WTC11 (cell line): Measurements from ENCODE around the gene SBNO2.

ENCODE experiments used
- ATF2 ChIP-seq: sonication (generic); formaldehyde crosslinking; IDR thresholded peaks from 2 replicates; pipeline ENCODE4 v1.8.1; 2022; ENCODE audit warnings: low read depth, missing genetic modification reagents, borderline replicate concordance
- ATF3 ChIP-seq: sonication (generic); formaldehyde crosslinking; conservative IDR thresholded peaks from 2 replicates; pipeline ENCODE4 v1.8.1; 2022; ENCODE audit warnings: mild to moderate bottlenecking, missing genetic modification reagents
- CTCF ChIP-seq: fragments of 200-600 bp; IDR thresholded peaks from 2 replicates; pipeline ENCODE4 v1.8.0; 2022; ENCODE audit warnings: antibody characterized with exemption
- E2F1 ChIP-seq: sonication (generic); formaldehyde crosslinking; IDR thresholded peaks from 2 replicates; pipeline ENCODE4 v1.8.0; 2022; ENCODE audit warnings: mild to moderate bottlenecking, missing genetic modification reagents
- ETV6 ChIP-seq: sonication (generic); formaldehyde crosslinking; IDR thresholded peaks from 2 replicates; pipeline ENCODE4 v1.8.1; 2022; ENCODE audit warnings: mild to moderate bottlenecking, missing genetic modification reagents
- FOXP4 ChIP-seq: sonication (generic); formaldehyde crosslinking; IDR thresholded peaks from 2 replicates; pipeline ENCODE4 v1.8.0; 2022; ENCODE audit warnings: mild to moderate bottlenecking, missing genetic modification reagents
- JUN ChIP-seq: sonication (generic); formaldehyde crosslinking; IDR thresholded peaks from 2 replicates; pipeline ENCODE4 v1.8.0; 2023; ENCODE audit warnings: mild to moderate bottlenecking, missing genetic modification reagents
- MAX ChIP-seq: sonication (generic); formaldehyde crosslinking; IDR thresholded peaks from 2 replicates; pipeline ENCODE4 v1.8.0; 2022; ENCODE audit warnings: mild to moderate bottlenecking, missing genetic modification reagents
- MXD4 ChIP-seq: fragments of 250-450 bp; sonication (Bioruptor Pico); IDR thresholded peaks from 2 replicates; pipeline ENCODE4 v1.8.0; 2021; ENCODE audit warnings: mild to moderate bottlenecking, moderate library complexity, borderline replicate concordance
- SP1 ChIP-seq: sonication (generic); formaldehyde crosslinking; conservative IDR thresholded peaks from 2 replicates; pipeline ENCODE4 v1.8.1; 2022; ENCODE audit warnings: missing genetic modification reagents
- TEAD1 ChIP-seq: sonication (generic); formaldehyde crosslinking; IDR thresholded peaks from 2 replicates; pipeline ENCODE4 v1.8.0; 2022; ENCODE audit warnings: mild to moderate bottlenecking, missing genetic modification reagents
- TP53 ChIP-seq: sonication (generic); formaldehyde crosslinking; IDR thresholded peaks from 2 replicates; pipeline ENCODE4 v1.8.1; 2023; ENCODE audit warnings: mild to moderate bottlenecking, missing genetic modification reagents
- ZNF232 ChIP-seq: sonication (generic); formaldehyde crosslinking; IDR thresholded peaks from 2 replicates; pipeline ENCODE4 v1.8.0; 2022; ENCODE audit warnings: mild to moderate bottlenecking, missing genetic modification reagents

GRCh38 chr19:1066748-1067340, 107.2 kb downstream of the SBNO2 start, which contains the start of gene ARHGAP45:
- no peak for TF ChIP-seq TEAD1 (CRISPR knock-in tag)
- no peak for TF ChIP-seq MXD4 (CRISPR knock-in tag)
- no peak for TF ChIP-seq CTCF
- no peak for TF ChIP-seq ZNF232 (CRISPR knock-in tag)
- no peak for TF ChIP-seq E2F1 (CRISPR knock-in tag)
- TF ChIP-seq ATF3 (CRISPR knock-in tag): no peak
- TF ChIP-seq FOXP4: no peak
- no peak for TF ChIP-seq ATF2 (CRISPR knock-in tag)
- no peak for TF ChIP-seq JUN (CRISPR knock-in tag)
- peak; percentile 41; the same call in 1 of the 2 replicates for TF ChIP-seq SP1 (CRISPR knock-in tag)
- no peak for TF ChIP-seq MAX (CRISPR knock-in tag)
- no peak for TF ChIP-seq ETV6 (CRISPR knock-in tag)
- no peak for TF ChIP-seq TP53
